Neural cell (in vitro differentiated cells): ENCODE measurements around the gene FHIT.

Source experiments
- EP300 ChIP-seq: fragments of 450-650 bp; conservative IDR thresholded peaks from 2 replicates; pipeline ENCODE4 v1.6.1; 2014; ENCODE audit warnings: antibody characterized with exemption, mild to moderate bottlenecking, moderate library complexity; ENCODE audit not compliant: poor library complexity, severe bottlenecking
- RAD21 ChIP-seq: fragments of 450-650 bp; conservative IDR thresholded peaks from 2 replicates; pipeline ENCODE4 v1.6.1; 2014; ENCODE audit warnings: antibody characterized with exemption, mild to moderate bottlenecking, moderate library complexity
- TF ChIP-seq, protein P1 (sequence below): fragments of 450-650 bp; IDR thresholded peaks from 2 replicates; pipeline ENCODE4 v1.5.1; 2014; ENCODE audit warnings: antibody characterized with exemption, mild to moderate bottlenecking, moderate library complexity; ENCODE audit not compliant: poor library complexity, severe bottlenecking

DNA sequence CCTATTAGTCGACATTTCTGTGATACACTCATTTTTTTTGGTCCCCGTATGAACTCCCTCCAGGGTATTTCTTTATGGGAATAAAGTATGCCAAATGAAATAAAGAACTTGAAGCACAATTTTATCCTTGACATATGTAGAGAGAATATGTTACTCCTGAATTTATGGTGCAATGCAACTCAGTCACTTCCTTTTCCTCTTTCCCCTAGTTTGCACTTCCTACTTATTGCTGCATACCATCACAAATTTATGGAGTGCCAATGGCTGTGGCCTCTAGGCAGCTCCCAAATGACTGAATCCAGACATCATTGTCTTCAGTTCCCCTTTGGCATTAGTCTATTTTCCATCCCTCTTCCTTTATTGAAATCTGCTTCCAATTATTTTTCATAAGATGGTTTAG, 403.5 kb downstream of the FHIT start:
- TF ChIP-seq, protein P1, sequence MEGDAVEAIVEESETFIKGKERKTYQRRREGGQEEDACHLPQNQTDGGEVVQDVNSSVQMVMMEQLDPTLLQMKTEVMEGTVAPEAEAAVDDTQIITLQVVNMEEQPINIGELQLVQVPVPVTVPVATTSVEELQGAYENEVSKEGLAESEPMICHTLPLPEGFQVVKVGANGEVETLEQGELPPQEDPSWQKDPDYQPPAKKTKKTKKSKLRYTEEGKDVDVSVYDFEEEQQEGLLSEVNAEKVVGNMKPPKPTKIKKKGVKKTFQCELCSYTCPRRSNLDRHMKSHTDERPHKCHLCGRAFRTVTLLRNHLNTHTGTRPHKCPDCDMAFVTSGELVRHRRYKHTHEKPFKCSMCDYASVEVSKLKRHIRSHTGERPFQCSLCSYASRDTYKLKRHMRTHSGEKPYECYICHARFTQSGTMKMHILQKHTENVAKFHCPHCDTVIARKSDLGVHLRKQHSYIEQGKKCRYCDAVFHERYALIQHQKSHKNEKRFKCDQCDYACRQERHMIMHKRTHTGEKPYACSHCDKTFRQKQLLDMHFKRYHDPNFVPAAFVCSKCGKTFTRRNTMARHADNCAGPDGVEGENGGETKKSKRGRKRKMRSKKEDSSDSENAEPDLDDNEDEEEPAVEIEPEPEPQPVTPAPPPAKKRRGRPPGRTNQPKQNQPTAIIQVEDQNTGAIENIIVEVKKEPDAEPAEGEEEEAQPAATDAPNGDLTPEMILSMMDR = no peak
- TF ChIP-seq EP300 (no peak), RAD21 (no peak)
